Measurements from ENCODE around the gene CRYBG3.
"Not testable (repeated sequence)": the region's sequence is repeated elsewhere in the genome, so short reads cannot be mapped to it uniquely, and the experiment has no call there.

CRYBG3 gene

DNA sequence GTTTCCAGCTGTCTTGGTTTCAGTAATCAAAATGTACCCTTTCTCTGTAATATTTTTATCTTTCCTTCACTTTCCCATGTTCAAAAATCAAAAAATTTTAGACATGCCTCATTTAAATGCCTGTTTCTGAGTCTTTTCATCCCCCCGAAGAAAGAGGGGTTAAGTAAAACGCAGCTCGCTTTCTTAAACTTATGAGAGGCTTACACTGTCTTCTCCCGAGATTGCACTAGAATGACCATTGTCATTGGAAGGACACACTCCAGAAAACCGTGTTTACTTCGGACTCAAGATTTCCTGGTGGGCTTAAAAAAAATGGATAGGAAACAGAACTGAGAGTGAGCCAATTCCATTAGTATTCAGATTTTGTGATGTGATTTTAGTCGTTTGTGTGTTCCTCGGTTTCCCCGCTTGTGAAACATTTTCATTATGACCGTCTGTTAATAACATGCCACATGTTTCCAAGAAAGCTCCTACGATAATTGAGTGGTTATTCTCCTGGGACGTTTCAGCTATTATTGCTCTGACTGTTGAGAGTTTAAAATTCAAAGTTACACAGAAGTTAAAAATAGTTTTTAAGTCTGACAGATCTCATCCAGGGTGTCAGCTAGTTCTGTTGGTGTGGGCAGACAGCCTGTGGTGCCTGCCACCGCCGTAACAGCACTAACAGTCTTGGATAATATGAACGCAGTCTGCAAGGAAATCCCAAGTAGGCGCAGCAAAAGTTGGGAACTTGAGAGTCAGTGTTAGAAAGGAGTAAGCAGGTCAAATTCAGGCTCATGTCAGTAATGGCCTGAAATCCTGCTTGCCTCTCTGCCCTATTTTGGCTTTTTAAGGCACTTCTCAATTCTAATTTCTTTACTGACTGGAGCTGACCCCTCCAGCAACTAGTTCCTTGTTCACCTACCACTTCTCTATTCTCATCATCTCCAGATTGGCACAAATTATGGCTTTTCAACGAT is 1.5 kb downstream of the CRYBG3 start:
- no peak for TF ChIP-seq ZNF274 (IDR thresholded peaks at IDR 0.05; ENCODE audit: low read depth, low read length)
- H3K4me3 ChIP-seq (ENCODE audit: low read length) = no peak overlapping the region; the same call in 1 of the 2 replicates

DNA sequence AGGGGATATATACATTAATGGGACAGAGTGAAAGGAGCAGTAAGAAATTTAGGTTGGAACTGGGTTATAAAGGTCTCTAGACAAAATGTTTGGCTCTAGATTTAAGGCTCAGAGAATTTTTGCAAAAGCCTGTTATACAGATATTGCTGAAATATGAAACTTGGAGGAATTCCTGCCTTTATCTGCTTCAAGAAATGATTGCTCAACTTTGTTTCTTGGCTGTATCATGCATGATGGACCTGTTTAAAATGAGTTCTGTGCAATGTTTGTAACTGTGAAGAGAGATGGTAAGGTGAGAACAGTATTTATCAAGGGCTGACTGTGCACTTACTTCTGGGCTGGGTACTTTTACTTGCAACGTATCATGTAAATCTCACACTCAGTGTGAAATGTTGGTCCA is 3.3 kb downstream of the CRYBG3 start:
- H3K4me3 ChIP-seq (ENCODE audit: low read length) = no peak overlapping the region
- TF ChIP-seq ZNF274 (IDR thresholded peaks at IDR 0.05; ENCODE audit: low read depth, low read length) = no peak

DNA sequence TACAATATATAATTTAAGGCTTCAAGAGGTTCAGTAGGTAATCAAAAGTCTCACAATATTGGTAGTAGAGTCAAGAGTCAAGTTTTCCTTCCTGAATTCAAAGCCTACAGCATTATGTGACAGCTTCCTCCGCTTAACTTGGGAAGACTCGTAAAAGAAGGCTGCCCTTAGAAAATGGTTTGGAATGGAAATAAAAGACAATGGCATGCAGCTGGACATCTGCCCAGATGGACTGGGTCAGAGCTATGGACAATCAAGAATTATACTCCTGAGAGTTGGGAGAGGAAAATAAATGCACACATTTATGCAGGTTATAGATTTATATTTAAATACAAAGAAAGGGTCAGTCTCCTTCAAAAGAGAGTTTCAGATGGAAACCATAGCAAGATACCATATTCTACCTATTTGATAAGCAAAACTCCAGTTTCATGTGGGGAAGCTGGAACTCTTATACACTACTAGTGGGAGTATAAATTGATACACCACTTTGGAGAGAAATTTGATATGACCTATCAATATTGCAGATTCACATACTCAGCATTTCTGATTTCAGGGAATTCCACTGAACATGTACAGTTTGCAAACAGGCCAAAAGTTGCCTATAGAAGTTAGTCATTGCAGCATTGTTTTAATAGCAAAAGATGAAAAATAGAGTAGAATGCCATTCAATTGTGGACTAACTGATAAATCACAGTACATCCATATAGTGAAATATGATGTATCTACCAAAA is 6.1 kb downstream of the CRYBG3 start:
- no peak overlapping the region for H3K4me3 ChIP-seq (ENCODE audit: low read length)
- TF ChIP-seq ZNF274 (IDR thresholded peaks at IDR 0.05; ENCODE audit: low read depth, low read length) = no peak

DNA sequence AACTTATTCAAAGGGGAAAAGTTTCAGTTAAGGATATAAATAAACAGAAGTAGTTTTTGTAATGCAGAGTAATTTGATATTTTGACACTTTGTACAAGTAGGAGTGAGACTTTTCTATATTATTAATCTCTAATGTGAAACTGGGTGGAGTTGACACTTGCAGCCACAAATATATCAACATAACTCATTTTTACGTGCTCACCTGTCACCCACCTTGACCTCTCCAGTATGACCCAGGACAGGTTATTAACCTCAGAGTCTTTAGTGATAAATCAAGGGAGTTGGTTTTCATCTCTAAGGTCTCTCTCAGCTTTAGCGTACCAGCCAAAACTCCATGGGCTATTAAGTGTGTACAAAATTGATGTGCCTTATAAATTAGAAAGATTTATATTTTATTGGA is 7.4 kb downstream of the CRYBG3 start:
- no peak for TF ChIP-seq ZNF274 (IDR thresholded peaks at IDR 0.05; ENCODE audit: low read depth, low read length)
- H3K4me3 ChIP-seq (ENCODE audit: low read length) = no peak overlapping the region

- no peak overlapping the region for H3K4me3 ChIP-seq (ENCODE audit: low read length)
- no peak for TF ChIP-seq ZNF274 (IDR thresholded peaks at IDR 0.05; ENCODE audit: low read depth, low read length)
These were observed 8.8 kb downstream of the CRYBG3 start for GRCh38 chr3:97830638-97831037.

GRCh38 chr3:97831140-97831539 is 9.3 kb downstream of the CRYBG3 start:
- no peak for TF ChIP-seq ZNF274 (IDR thresholded peaks at IDR 0.05; ENCODE audit: low read depth, low read length)
- no peak overlapping the region for H3K4me3 ChIP-seq (ENCODE audit: low read length)

DNA sequence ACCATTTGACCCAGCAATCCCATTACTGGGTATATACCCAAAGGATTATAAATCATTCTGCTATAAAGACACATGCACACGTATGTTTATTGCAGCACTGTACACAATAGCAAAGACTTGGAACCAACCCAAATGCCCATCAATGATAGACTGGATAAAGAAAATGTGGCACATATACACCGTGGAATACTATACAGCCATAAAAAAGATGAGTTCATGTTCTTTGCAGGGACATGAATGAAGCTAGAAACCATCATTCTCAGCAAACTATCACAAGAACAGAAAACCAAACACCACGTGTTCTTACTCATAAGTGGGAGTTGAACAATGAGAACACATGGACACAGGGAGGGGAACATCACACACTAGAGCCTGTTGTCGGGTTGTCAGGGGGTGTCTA is 11.4 kb downstream of the CRYBG3 start:
- H3K4me3 ChIP-seq (ENCODE audit: low read length) = not testable (repeated sequence)

- no peak for TF ChIP-seq ZNF274 (IDR thresholded peaks at IDR 0.05; ENCODE audit: low read depth, low read length)
- no peak overlapping the region for H3K4me3 ChIP-seq (ENCODE audit: low read length)
These were observed 13.9 kb downstream of the CRYBG3 start for GRCh38 chr3:97835761-97836160.

DNA sequence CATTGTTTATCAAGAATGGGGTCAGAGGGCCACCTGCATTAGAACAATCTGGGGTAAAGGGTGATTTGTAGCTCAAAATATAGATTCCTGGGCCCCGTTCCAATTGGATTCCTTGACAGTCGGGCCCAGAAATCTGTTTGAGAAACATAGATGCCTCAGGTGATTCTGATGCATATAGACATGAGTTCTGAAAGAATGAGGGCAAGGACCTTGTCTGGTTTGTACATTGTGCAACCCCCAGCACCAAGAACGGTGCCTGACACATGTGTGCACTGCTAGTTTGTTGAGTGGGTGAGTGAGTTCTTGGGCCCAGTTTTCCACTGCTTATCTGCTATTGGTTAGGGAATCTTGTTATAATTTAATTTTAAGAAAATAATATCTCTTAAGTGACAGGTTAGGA is 16.6 kb downstream of the CRYBG3 start:
- no peak for TF ChIP-seq ZNF274 (IDR thresholded peaks at IDR 0.05; ENCODE audit: low read depth, low read length)
- H3K4me3 ChIP-seq (ENCODE audit: low read length) = no peak overlapping the region

GRCh38 chr3:97839944-97840343 is 18.1 kb downstream of the CRYBG3 start:
- H3K4me3 ChIP-seq (ENCODE audit: low read length) = no peak overlapping the region
- TF ChIP-seq ZNF274 (IDR thresholded peaks at IDR 0.05; ENCODE audit: low read depth, low read length) = no peak

DNA sequence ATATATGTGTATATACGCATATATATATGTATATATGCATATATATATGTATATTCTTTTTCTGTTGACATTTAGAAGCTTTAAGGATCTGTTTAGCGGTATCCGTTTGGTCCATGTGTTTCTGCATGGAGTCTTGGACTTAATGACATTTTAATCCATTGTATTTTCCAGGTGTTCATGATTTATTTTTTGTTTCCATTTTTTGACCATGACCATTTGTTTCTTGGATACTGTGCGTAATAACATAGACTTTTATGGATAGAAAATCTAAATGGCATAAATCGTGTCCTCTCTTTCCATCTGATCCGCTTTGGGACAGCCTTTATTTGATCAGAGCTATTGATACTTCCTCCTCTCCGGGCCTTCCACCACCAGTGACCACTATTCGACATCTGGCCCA is 19.5 kb downstream of the CRYBG3 start:
- no peak overlapping the region for H3K4me3 ChIP-seq (ENCODE audit: low read length)
- TF ChIP-seq ZNF274 (IDR thresholded peaks at IDR 0.05; ENCODE audit: low read depth, low read length) = no peak

DNA sequence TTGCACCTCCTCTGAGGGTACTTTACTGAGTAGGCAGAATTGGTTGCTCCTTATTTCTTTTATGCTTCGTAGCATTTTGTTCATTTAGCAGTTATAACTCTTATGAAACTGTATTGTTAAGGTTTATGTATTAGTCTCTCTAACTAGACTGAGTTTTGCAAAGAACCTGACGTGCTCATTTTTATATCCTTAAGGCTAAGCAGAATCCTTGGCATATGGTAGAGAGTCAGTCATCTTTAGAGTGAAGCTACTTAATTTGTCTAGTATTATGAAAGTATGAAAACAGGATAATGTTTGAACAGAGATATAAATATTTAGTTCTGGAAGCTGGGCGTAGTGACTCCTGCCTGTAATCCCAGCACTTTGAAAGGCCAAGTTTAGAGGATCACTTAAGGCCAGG is 20.1 kb downstream of the CRYBG3 start:
- no peak for TF ChIP-seq ZNF274 (IDR thresholded peaks at IDR 0.05; ENCODE audit: low read depth, low read length)
- H3K4me3 ChIP-seq (ENCODE audit: low read length) = no peak overlapping the region

DNA sequence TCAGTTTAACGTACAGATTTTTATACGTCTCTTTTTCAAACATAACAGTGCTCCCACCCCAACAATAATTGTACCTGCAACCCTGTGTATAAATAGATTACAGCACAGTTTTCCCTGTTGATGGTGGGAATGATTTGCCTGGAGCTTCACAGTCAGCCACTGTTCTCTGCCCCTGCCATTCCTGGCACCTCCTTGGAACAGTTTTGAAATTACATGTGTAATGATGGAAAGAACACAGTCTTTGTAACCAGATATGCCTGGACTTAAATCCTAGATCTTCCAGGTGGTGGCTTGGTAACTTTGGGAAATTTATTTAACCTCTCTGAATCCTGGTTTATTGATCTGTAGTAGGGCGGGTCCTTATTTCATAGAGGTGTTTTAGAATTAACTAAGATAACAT is 27.0 kb downstream of the CRYBG3 start:
- TF ChIP-seq ZNF274 (IDR thresholded peaks at IDR 0.05; ENCODE audit: low read depth, low read length) = no peak

GRCh38 chr3:97857401-97857800 is 35.6 kb downstream of the CRYBG3 start:
- no peak for TF ChIP-seq ZNF274 (IDR thresholded peaks at IDR 0.05; ENCODE audit: low read depth, low read length)
- no peak overlapping the region for H3K4me3 ChIP-seq (ENCODE audit: low read length)

More for the DNA sequence above, 27.0 kb downstream of the CRYBG3 start:
- no peak overlapping the region for H3K4me3 ChIP-seq (ENCODE audit: low read length)

- TF ChIP-seq ZNF274 (IDR thresholded peaks at IDR 0.05; ENCODE audit: low read depth, low read length) = no peak
These were observed 38.6 kb downstream of the CRYBG3 start for GRCh38 chr3:97860364-97860763.

More at GRCh38 chr3:97860364-97860763, 38.6 kb downstream of the CRYBG3 start:
- H3K4me3 ChIP-seq (ENCODE audit: low read length) = no peak overlapping the region
